Transverse colon (tissue), 4 donors: ENCODE measurements around the gene EIF1AX.

Source experiments
- POLR2A ChIP-seq: fragments of 450-650 bp; IDR thresholded peaks from one replicate; pipeline ENCODE4 v1.6.1; 2016; ENCODE audit warnings: antibody characterized with exemption, mild to moderate bottlenecking, moderate library complexity
- POLR2AphosphoS5 ChIP-seq, 3 donors: sonication (generic); formaldehyde crosslinking; IDR thresholded peaks; one replicate each; pipeline ENCODE4 v1.6.1; 2016; ENCODE audit warnings: antibody characterized with exemption in 3 of 3
- TF ChIP-seq, protein P1 (sequence below), 5 experiments: fragments of 200-600 bp in 3 of 5; fragments of 450-650 bp in 2 of 5; sonication (generic) in 3 of 5; IDR thresholded peaks; 1 replicate in 2 of 5; 2 replicates in 3 of 5; pipeline ENCODE4 v1.5.1; 2016 to 2017; ENCODE audit warnings: antibody characterized with exemption in 5 of 5, inconsistent platforms in 3 of 5, mild to moderate bottlenecking in 2 of 5, moderate library complexity in 1 of 5

DNA sequence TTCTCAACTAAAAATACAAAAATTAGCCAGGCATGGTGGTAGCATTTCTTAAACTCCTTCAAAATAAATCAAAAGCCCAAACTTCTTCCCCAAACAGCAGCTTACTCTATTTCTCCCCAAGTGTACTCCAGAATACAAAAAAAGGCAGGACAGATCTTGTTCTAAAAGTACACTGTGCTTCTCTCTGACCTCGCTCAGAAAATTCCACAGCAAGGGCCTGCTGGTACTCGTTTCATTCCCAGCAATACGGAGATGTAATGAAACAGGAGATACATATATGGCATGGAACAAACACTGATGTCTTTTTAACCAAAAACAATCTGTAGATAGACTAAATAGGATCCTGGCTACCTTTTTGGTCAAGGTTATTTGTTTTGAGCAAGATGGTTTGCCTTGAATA, 50.1 kb downstream of the EIF1AX start:
- TF ChIP-seq, protein P1, sequence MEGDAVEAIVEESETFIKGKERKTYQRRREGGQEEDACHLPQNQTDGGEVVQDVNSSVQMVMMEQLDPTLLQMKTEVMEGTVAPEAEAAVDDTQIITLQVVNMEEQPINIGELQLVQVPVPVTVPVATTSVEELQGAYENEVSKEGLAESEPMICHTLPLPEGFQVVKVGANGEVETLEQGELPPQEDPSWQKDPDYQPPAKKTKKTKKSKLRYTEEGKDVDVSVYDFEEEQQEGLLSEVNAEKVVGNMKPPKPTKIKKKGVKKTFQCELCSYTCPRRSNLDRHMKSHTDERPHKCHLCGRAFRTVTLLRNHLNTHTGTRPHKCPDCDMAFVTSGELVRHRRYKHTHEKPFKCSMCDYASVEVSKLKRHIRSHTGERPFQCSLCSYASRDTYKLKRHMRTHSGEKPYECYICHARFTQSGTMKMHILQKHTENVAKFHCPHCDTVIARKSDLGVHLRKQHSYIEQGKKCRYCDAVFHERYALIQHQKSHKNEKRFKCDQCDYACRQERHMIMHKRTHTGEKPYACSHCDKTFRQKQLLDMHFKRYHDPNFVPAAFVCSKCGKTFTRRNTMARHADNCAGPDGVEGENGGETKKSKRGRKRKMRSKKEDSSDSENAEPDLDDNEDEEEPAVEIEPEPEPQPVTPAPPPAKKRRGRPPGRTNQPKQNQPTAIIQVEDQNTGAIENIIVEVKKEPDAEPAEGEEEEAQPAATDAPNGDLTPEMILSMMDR (IDR thresholded peaks at IDR 0.05) = no peak
- TF ChIP-seq POLR2A (no peak), POLR2AphosphoS5 (IDR thresholded peaks at IDR 0.05) (no peak)
